Right kidney (tissue), 1 donor: ENCODE results near the gene TANGO2.

Experiments used
- DNase-seq: peaks from one replicate; pipeline ENCODE4 v3.0.0-alpha.2; 2016

The TANGO2 gene

GRCh38 chr22:20086101-20086599, 65.2 kb downstream of the TANGO2 start:
- no peak for DNase-seq

GRCh38 chr22:20086763-20087162, 65.9 kb downstream of the TANGO2 start:
- DNase-seq = no peak

GRCh38 chr22:20087319-20088262, 66.7 kb downstream of the TANGO2 start:
- no peak for DNase-seq

GRCh38 chr22:20088263-20088648, 67.3 kb downstream of the TANGO2 start:
- no peak for DNase-seq

- DNase-seq = no peak
Observed at GRCh38 chr22:20089226-20089976, 68.5 kb downstream of the TANGO2 start.

GRCh38 chr22:20089977-20090729, 69.2 kb downstream of the TANGO2 start:
- no peak for DNase-seq

- no peak for DNase-seq
Observed at GRCh38 chr22:20090730-20091240, 69.9 kb downstream of the TANGO2 start.

GRCh38 chr22:20091690-20092476, 71.0 kb downstream of the TANGO2 start:
- no peak for DNase-seq

- no peak for DNase-seq
Observed at GRCh38 chr22:20092477-20092854, 71.6 kb downstream of the TANGO2 start.

GRCh38 chr22:20093418-20094196, 72.7 kb downstream of the TANGO2 start:
- DNase-seq = no peak

GRCh38 chr22:20094197-20094807, 73.4 kb downstream of the TANGO2 start:
- no peak for DNase-seq

- no peak for DNase-seq
Observed at GRCh38 chr22:20095521-20095920, 74.6 kb downstream of the TANGO2 start.

- no peak for DNase-seq
Observed at GRCh38 chr22:20096574-20097420, 75.9 kb downstream of the TANGO2 start.

GRCh38 chr22:20099099-20099711, 78.3 kb downstream of the TANGO2 start:
- DNase-seq = no peak

- no peak for DNase-seq
Observed at GRCh38 chr22:20101638-20102037, 80.7 kb downstream of the TANGO2 start.

GRCh38 chr22:20102203-20102780, 81.4 kb downstream of the TANGO2 start:
- no peak for DNase-seq

- no peak for DNase-seq
Observed at GRCh38 chr22:20105456-20106204, 84.7 kb downstream of the TANGO2 start.
